ENCODE data around the gene DPP10. TPM values are rescaled to one million over a fixed set of nuclear protein-coding genes. Genes with fewer than 3 reads are reported as not detected.
A peak's percentile ranks its signal among the peaks of the same experiment; 100 is the strongest.

Gene DPP10
- total RNA-seq, 4 donors from 2014 or later = 1.9 to 4.6 (median 3.9) TPM

GRCh38 chr2:115160531-115161080, 718.2 kb downstream of the DPP10 start:
- TF ChIP-seq POLR2AphosphoS5 (IDR thresholded peaks at IDR 0.05) (no peak), CTCF (IDR thresholded peaks at IDR 0.05) (no peak), EP300 (IDR thresholded peaks at IDR 0.05) (no peak), POLR2A (IDR thresholded peaks at IDR 0.05) (no peak)
- Histone ChIP-seq H3K27me3 (peaks cover 41% of the 10 kb centered on the region), H3K4me1 (peaks cover 0 to 18% (median 0%) of the 10 kb centered on the region in 3 donors), H3K9me3 (no peaks in the 10 kb centered on the region), H3K36me3 (no peaks in the 10 kb centered on the region), H3K27ac (no peak overlapping the region), H3K4me3 (peak overlapping the region in 1 of 2 donors; percentile 45)
- 41 to 53% methylated on average over 3 to 12 of the region's 12 CpGs for WGBS, 2 donors (ENCODE audit: low coverage in 1 of 2)
- ATAC-seq = no peak

GRCh38 chr2:115161081-115161770, 718.8 kb downstream of the DPP10 start:
- TF ChIP-seq CTCF (IDR thresholded peaks at IDR 0.05) (no peak), EP300 (IDR thresholded peaks at IDR 0.05) (no peak), POLR2AphosphoS5 (IDR thresholded peaks at IDR 0.05) (no peak), POLR2A (IDR thresholded peaks at IDR 0.05) (no peak)
- H3K36me3 ChIP-seq = no peaks in the 10 kb centered on the region
- H3K27ac ChIP-seq = peak overlapping the region in 1 of 4 donors; percentile 32
- peak overlapping the region in 1 of 2 donors; percentile 45 for H3K4me3 ChIP-seq
- no peaks in the 10 kb centered on the region for H3K9me3 ChIP-seq
- no peak for ATAC-seq
- WGBS, 2 donors (ENCODE audit: low coverage in 1 of 2) = 0% methylated on average over 3 of the region's 86 CpGs; no CpG with 5 or more reads in 1 of the 2 donors
- peaks cover 0 to 18% (median 0%) of the 10 kb centered on the region in 3 donors for H3K4me1 ChIP-seq
- H3K27me3 ChIP-seq = peaks cover 41% of the 10 kb centered on the region

GRCh38 chr2:115161771-115162493, 719.5 kb downstream of the DPP10 start:
- no peak for ATAC-seq
- TF ChIP-seq CTCF (IDR thresholded peaks at IDR 0.05) = no peak
- no peak for TF ChIP-seq POLR2AphosphoS5 (IDR thresholded peaks at IDR 0.05)
- TF ChIP-seq EP300 (IDR thresholded peaks at IDR 0.05) = no peak
- no peak for TF ChIP-seq POLR2A (IDR thresholded peaks at IDR 0.05)

GRCh38 chr2:115162494-115163293, 720.3 kb downstream of the DPP10 start:
- TF ChIP-seq POLR2A (IDR thresholded peaks at IDR 0.05) (no peak), EP300 (IDR thresholded peaks at IDR 0.05) (no peak), POLR2AphosphoS5 (IDR thresholded peaks at IDR 0.05) (no peak), CTCF (IDR thresholded peaks at IDR 0.05) (no peak)
- peaks cover 0 to 18% (median 0%) of the 10 kb centered on the region in 3 donors for H3K4me1 ChIP-seq
- WGBS, 2 donors (ENCODE audit: low coverage in 1 of 2) = 2 to 6% methylated on average over 6 to 10 of the region's 49 CpGs
- H3K4me3 ChIP-seq = peak overlapping the region in 1 of 2 donors; percentile 45
- peak overlapping the region in 1 of 4 donors; percentile 32 for H3K27ac ChIP-seq
- no peaks in the 10 kb centered on the region for H3K9me3 ChIP-seq
- no peak for ATAC-seq
- H3K27me3 ChIP-seq = peaks cover 41% of the 10 kb centered on the region
- no peaks in the 10 kb centered on the region for H3K36me3 ChIP-seq

More at GRCh38 chr2:115161771-115162493, 719.5 kb downstream of the DPP10 start:
- WGBS, 2 donors (ENCODE audit: low coverage in 1 of 2) = no CpG with 5 or more reads among the region's 83 CpGs
- H3K4me3 ChIP-seq = peak overlapping the region in 1 of 2 donors; percentile 45
- no peaks in the 10 kb centered on the region for H3K9me3 ChIP-seq
- H3K27me3 ChIP-seq = peaks cover 41% of the 10 kb centered on the region
- peak overlapping the region in 1 of 4 donors; percentile 32 for H3K27ac ChIP-seq
- peaks cover 0 to 18% (median 0%) of the 10 kb centered on the region in 3 donors for H3K4me1 ChIP-seq
- no peaks in the 10 kb centered on the region for H3K36me3 ChIP-seq
